Suprapubic skin (tissue), 4 donors: ENCODE measurements around the gene SLC2A13.

Experiments used
- EP300 ChIP-seq: sonication (generic); formaldehyde crosslinking; IDR thresholded peaks from one replicate; pipeline ENCODE4 v1.6.1; 2017; ENCODE audit warnings: antibody characterized with exemption
- POLR2AphosphoS5 ChIP-seq, 3 donors: sonication (generic); formaldehyde crosslinking; IDR thresholded peaks; one replicate each; pipeline ENCODE4 v1.6.1; 2017; ENCODE audit warnings: antibody characterized with exemption in 3 of 3
- TF ChIP-seq, protein P1 (sequence below), 2 donors: fragments of 200-600 bp in 1 of 2; fragments of 450-650 bp in 1 of 2; sonication (generic) in 1 of 2; IDR thresholded peaks; one replicate each; pipeline ENCODE4 v1.5.1; 2016 to 2019; ENCODE audit warnings: antibody characterized with exemption in 2 of 2, mild to moderate bottlenecking in 1 of 2, moderate library complexity in 1 of 2

DNA sequence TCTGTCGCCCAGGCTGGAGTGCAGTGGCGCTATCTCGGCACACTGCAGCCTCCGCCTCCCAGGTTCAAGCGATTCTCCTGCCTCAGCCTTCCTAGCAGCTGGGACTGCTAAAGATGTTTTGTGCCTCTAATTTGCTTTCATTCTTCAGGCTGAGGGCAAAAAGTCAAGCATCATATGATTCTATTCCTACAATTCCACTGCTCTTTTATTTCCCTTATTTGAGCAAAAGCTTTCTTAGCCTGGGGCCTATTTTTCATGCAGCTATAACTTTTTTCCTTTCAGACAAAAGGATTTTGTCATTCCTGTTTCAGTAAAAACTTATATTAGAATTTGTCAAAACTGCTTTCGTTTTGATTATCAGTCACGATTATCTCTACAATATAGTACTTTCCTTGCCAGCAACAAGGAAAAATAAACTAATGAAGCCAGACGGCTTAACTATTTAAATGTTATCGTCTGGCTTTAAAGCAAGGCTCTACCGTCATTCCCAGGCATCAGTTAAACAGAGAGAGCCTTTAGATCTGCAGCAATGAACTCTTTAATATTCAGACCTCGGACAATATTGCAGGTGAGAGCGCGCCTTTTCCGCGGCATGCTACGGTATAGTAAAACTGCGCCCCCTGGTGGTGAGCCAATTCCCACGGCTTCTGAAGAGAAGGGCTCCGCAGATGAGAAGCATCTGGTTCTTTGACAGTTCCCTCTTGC is 1.4 kb upstream of the SLC2A13 start:
- TF ChIP-seq, protein P1, sequence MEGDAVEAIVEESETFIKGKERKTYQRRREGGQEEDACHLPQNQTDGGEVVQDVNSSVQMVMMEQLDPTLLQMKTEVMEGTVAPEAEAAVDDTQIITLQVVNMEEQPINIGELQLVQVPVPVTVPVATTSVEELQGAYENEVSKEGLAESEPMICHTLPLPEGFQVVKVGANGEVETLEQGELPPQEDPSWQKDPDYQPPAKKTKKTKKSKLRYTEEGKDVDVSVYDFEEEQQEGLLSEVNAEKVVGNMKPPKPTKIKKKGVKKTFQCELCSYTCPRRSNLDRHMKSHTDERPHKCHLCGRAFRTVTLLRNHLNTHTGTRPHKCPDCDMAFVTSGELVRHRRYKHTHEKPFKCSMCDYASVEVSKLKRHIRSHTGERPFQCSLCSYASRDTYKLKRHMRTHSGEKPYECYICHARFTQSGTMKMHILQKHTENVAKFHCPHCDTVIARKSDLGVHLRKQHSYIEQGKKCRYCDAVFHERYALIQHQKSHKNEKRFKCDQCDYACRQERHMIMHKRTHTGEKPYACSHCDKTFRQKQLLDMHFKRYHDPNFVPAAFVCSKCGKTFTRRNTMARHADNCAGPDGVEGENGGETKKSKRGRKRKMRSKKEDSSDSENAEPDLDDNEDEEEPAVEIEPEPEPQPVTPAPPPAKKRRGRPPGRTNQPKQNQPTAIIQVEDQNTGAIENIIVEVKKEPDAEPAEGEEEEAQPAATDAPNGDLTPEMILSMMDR (IDR thresholded peaks at IDR 0.05): peak; percentile 81 to 89
- TF ChIP-seq EP300 (no peak), POLR2AphosphoS5 (IDR thresholded peaks at IDR 0.05) (no peak)
